ENCODE measurements around the gene KRTAP10-7. TPM values are rescaled to one million over a fixed set of nuclear protein-coding genes. Genes with fewer than 3 reads are reported as not detected.
A peak's percentile ranks its signal among the peaks of the same experiment; 100 is the strongest.

Gene KRTAP10-7
- total RNA-seq, 1 donor from 2014 or later = not detected

DNA sequence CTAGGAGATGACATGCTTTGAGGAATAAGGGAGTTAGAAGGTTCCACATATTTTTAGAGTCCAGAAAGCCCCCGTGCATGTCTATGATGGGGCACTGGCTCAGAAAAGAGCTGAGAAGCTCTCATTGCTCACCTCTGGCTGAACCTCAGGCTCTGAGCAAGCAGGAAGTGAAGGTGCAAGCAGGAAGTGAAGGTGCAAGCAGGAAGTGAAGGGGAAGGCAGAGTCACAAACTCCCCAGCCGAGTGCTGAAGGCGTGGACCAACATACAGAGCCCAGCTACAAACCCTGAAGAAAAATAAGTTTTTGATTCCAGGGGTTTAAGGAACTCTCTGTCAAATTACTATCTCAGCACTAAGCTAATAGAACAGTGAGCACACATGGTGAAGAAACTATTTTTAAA lies 18.5 kb downstream of the KRTAP10-7 start:
- ATAC-seq (peak; percentile 21 to 58), DNase-seq (no peak)
- no peak for TF ChIP-seq CTCF (IDR thresholded peaks at IDR 0.05)
- peaks cover 13% of the 10 kb centered on the region for H3K9me3 ChIP-seq
- H3K27ac ChIP-seq = no peak overlapping the region
- no peaks in the 10 kb centered on the region for H3K36me3 ChIP-seq
- no peaks in the 10 kb centered on the region for H3K27me3 ChIP-seq (ENCODE audit: low read depth)
- no peak overlapping the region for H3K4me3 ChIP-seq
- no peaks in the 10 kb centered on the region for H3K4me1 ChIP-seq
- intact Hi-C loops (cut with DNase I) = no loop called here

DNA sequence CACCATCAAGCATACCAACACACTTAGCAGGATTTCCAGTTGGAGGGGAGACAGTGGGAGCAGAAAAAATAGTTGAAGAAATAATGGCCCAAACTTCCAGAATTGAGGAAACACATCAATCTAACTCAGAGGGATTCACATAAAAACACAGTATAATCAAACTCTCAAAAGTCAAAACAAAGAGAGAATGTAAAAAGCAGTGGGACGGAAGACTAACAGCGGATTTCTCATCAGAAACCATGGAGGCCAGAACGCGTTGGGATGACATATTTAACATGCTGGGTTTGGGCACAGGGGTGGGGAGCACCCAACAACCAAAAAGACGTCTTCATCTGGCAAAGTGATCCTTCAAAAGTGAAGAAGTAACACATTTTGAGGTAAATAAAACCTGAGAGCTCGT lies 19.5 kb downstream of the KRTAP10-7 start:
- H3K9me3 ChIP-seq = peaks cover 13% of the 10 kb centered on the region
- ATAC-seq = no peak
- H3K4me3 ChIP-seq = no peak overlapping the region
- no peak for DNase-seq
- no peaks in the 10 kb centered on the region for H3K4me1 ChIP-seq
- H3K36me3 ChIP-seq = no peaks in the 10 kb centered on the region
- no peak overlapping the region for H3K27ac ChIP-seq
- H3K27me3 ChIP-seq (ENCODE audit: low read depth) = no peaks in the 10 kb centered on the region
- intact Hi-C loops (cut with DNase I) = no loop called here
- no peak for TF ChIP-seq CTCF (IDR thresholded peaks at IDR 0.05)

- H3K36me3 ChIP-seq = no peaks in the 10 kb centered on the region
- peaks cover 13% of the 10 kb centered on the region for H3K9me3 ChIP-seq
- no peaks in the 10 kb centered on the region for H3K4me1 ChIP-seq
- no peak overlapping the region for H3K4me3 ChIP-seq
- ATAC-seq (no peak), DNase-seq (no peak)
- intact Hi-C loops (cut with DNase I) = no loop called here
- no peak for TF ChIP-seq CTCF (IDR thresholded peaks at IDR 0.05)
- H3K27me3 ChIP-seq (ENCODE audit: low read depth) = peaks cover 14% of the 10 kb centered on the region
- H3K27ac ChIP-seq = no peak overlapping the region
Observed at GRCh38 chr21:44623575-44623974, 23.2 kb downstream of the KRTAP10-7 start.

DNA sequence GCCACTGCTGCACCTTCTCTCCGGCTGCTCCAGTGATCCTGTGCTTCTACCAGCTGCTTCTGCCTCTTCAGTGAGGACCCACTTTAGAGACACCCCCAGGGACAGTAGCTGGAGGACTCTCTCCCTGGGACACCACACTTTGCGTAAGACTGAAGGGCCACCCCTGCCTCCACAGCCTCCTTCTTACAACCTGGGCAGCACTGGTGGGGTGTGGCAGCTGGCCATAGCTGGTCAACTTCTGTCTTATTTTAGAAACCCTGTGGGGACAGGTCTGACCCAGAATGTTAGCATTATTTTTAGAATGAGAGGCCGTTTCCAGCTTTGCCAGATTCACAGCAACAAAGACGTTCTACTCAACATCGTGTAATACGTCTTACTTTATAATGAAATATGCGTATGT lies 25.4 kb downstream of the KRTAP10-7 start:
- H3K4me1 ChIP-seq = no peaks in the 10 kb centered on the region
- no peaks in the 10 kb centered on the region for H3K36me3 ChIP-seq
- H3K27ac ChIP-seq = no peak overlapping the region
- no peak for DNase-seq
- peaks cover 20% of the 10 kb centered on the region for H3K27me3 ChIP-seq (ENCODE audit: low read depth)
- ATAC-seq = no peak
- TF ChIP-seq CTCF (IDR thresholded peaks at IDR 0.05) = no peak
- intact Hi-C loops (cut with DNase I) = no loop called here
- H3K4me3 ChIP-seq = no peak overlapping the region
- H3K9me3 ChIP-seq = peaks cover 9% of the 10 kb centered on the region

DNA sequence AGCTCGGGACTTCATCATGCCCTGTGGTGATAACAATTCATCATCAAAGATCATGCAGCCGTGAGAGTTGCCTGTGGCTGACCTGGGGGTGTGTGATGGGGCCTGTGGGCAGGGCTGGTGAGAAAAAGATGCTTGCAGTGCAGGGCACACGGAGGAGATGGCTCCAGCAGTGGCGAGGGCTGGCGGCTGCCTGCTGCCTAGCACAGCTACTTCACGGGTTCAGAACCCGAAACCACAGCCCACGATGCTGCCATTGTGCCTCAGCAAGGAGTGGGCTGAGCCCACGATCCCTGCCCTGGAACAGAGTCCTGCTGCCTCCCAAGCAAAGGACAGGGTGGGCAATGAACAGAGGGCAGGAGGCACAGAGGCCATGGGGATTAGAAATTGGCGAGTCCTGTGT lies 25.9 kb downstream of the KRTAP10-7 start:
- intact Hi-C loops (cut with DNase I) = no loop called here

More for the DNA sequence above, 25.9 kb downstream of the KRTAP10-7 start:
- ATAC-seq (peak in 1 of 2 donors; percentile 43), DNase-seq (no peak)
- no peak overlapping the region for H3K4me3 ChIP-seq
- H3K27me3 ChIP-seq (ENCODE audit: low read depth) = peaks cover 20% of the 10 kb centered on the region
- TF ChIP-seq CTCF (IDR thresholded peaks at IDR 0.05) = no peak
- no peaks in the 10 kb centered on the region for H3K36me3 ChIP-seq
- H3K27ac ChIP-seq = no peak overlapping the region
- peaks cover 11% of the 10 kb centered on the region for H3K9me3 ChIP-seq
- H3K4me1 ChIP-seq = no peaks in the 10 kb centered on the region

Data from lower lobe of right lung (tissue), 2 donors.